ENCODE data around the gene TRPC6.

Gene TRPC6

GRCh38 chr11:101458161-101458560 lies 125.6 kb downstream of the TRPC6 start:
- H3K9me2 ChIP-seq (replicated peaks; ENCODE audit: insufficient read depth, low read length): no peaks in the 10 kb centered on the region
- no peaks in the 10 kb centered on the region for H3K36me3 ChIP-seq (ENCODE audit: low read length)
- no peaks in the 10 kb centered on the region for H3F3A ChIP-seq (ENCODE audit: insufficient read depth)
- no peaks in the 10 kb centered on the region for H3K27me3 ChIP-seq (ENCODE audit: low read length)
- H3K9me3 ChIP-seq (ENCODE audit: insufficient read depth, low read length): no peaks in the 10 kb centered on the region
- no peaks in the 10 kb centered on the region for H4K20me1 ChIP-seq (ENCODE audit: low read depth, low read length)
- no peak overlapping the region for H2AFZ ChIP-seq (ENCODE audit: low read depth, low read length, severe bottlenecking)
- no peak overlapping the region for H3K4me3 ChIP-seq (ENCODE audit: insufficient read depth, low read length, poor library complexity, severe bottlenecking)
- no peaks in the 10 kb centered on the region for H3K79me2 ChIP-seq (ENCODE audit: insufficient read depth, low read length)
- H3K4me2 ChIP-seq (ENCODE audit: low read depth, low read length, poor library complexity, severe bottlenecking): no peak overlapping the region
- H3K27ac ChIP-seq (ENCODE audit: low read depth, low read length): no peak overlapping the region
- H3K9ac ChIP-seq (ENCODE audit: low read length): no peak overlapping the region
- no peak for TF ChIP-seq CTCF (IDR thresholded peaks at IDR 0.05; ENCODE audit: insufficient read depth, low read length, poor library complexity, severe bottlenecking)
- TF ChIP-seq EZH2phosphoT487 (conservative IDR thresholded peaks at IDR 0.05; ENCODE audit: low read length): no peak

- no peak overlapping the region for H3K4me2 ChIP-seq (ENCODE audit: low read depth, low read length, poor library complexity, severe bottlenecking)
- TF ChIP-seq EZH2phosphoT487 (conservative IDR thresholded peaks at IDR 0.05; ENCODE audit: low read length) (no peak), CTCF (IDR thresholded peaks at IDR 0.05; ENCODE audit: insufficient read depth, low read length, poor library complexity, severe bottlenecking) (peak; percentile 13)
Measured at GRCh38 chr11:101456812-101457211, 127.0 kb downstream of the TRPC6 start.

GRCh38 chr11:101453682-101454081 lies 130.1 kb downstream of the TRPC6 start:
- H2AFZ ChIP-seq (ENCODE audit: low read depth, low read length, severe bottlenecking): no peak overlapping the region
- H3K4me2 ChIP-seq (ENCODE audit: low read depth, low read length, poor library complexity, severe bottlenecking): no peak overlapping the region
- no peaks in the 10 kb centered on the region for H4K20me1 ChIP-seq (ENCODE audit: low read depth, low read length)
- H3K4me3 ChIP-seq (ENCODE audit: insufficient read depth, low read length, poor library complexity, severe bottlenecking): no peak overlapping the region
- H3K9me3 ChIP-seq (ENCODE audit: insufficient read depth, low read length): no peaks in the 10 kb centered on the region
- H3K9me2 ChIP-seq (replicated peaks; ENCODE audit: insufficient read depth, low read length): no peaks in the 10 kb centered on the region
- no peak overlapping the region for H3K9ac ChIP-seq (ENCODE audit: low read length)
- H3K27ac ChIP-seq (ENCODE audit: low read depth, low read length): no peak overlapping the region
- TF ChIP-seq CTCF (IDR thresholded peaks at IDR 0.05; ENCODE audit: insufficient read depth, low read length, poor library complexity, severe bottlenecking) (no peak), EZH2phosphoT487 (conservative IDR thresholded peaks at IDR 0.05; ENCODE audit: low read length) (no peak)
- no peaks in the 10 kb centered on the region for H3F3A ChIP-seq (ENCODE audit: insufficient read depth)
- no peaks in the 10 kb centered on the region for H3K79me2 ChIP-seq (ENCODE audit: insufficient read depth, low read length)
- H3K27me3 ChIP-seq (ENCODE audit: low read length): no peaks in the 10 kb centered on the region
- H3K36me3 ChIP-seq (ENCODE audit: low read length): no peaks in the 10 kb centered on the region

More at GRCh38 chr11:101456812-101457211, 127.0 kb downstream of the TRPC6 start:
- Histone ChIP-seq H3K4me3 (ENCODE audit: insufficient read depth, low read length, poor library complexity, severe bottlenecking) (no peak overlapping the region), H3K79me2 (ENCODE audit: insufficient read depth, low read length) (no peaks in the 10 kb centered on the region), H3K9ac (ENCODE audit: low read length) (no peak overlapping the region), H3F3A (ENCODE audit: insufficient read depth) (no peaks in the 10 kb centered on the region), H4K20me1 (ENCODE audit: low read depth, low read length) (no peaks in the 10 kb centered on the region), H3K9me3 (ENCODE audit: insufficient read depth, low read length) (no peaks in the 10 kb centered on the region), H2AFZ (ENCODE audit: low read depth, low read length, severe bottlenecking) (no peak overlapping the region), H3K27ac (ENCODE audit: low read depth, low read length) (no peak overlapping the region), H3K36me3 (ENCODE audit: low read length) (no peaks in the 10 kb centered on the region), H3K9me2 (replicated peaks; ENCODE audit: insufficient read depth, low read length) (no peaks in the 10 kb centered on the region), H3K27me3 (ENCODE audit: low read length) (no peaks in the 10 kb centered on the region)
